CD8-positive, alpha-beta memory T cell (primary cell): ENCODE results near the gene TNFSF13B. TPM values are rescaled to one million over a fixed set of nuclear protein-coding genes. Genes with fewer than 3 reads are reported as not detected.

ENCODE experiments used
- CTCF ChIA-PET: fragments of 350-600 bp; sonication (Branson Sonifier 250); formaldehyde crosslinking; loops from one replicate; lab custom pipeline; 2021; ENCODE audit warnings: antibody characterized with exemption; lab: Charles Lee
- POLR2A ChIA-PET: fragments of 350-600 bp; sonication (Branson Sonifier 250); formaldehyde crosslinking; loops from one replicate; lab custom pipeline; 2021; ENCODE audit warnings: antibody characterized with exemption; lab: Charles Lee
- DNase-seq, 5 donors: peaks; one replicate each; pipeline versions ENCODE4 v3.0.0 to v3.0.0-alpha.2; 2020 to 2022; ENCODE audit warnings: mixed read lengths in 1 of 5
- H3K27ac ChIP-seq: one replicate; pipeline ENCODE4 v1.7.0; 2013; ENCODE audit warnings: low read depth, mild to moderate bottlenecking, low read length, moderate library complexity
- H3K27me3 ChIP-seq: 2 replicates; pipeline ENCODE4 v1.7.0; 2013; ENCODE audit warnings: low read length, mild to moderate bottlenecking; ENCODE audit not compliant: insufficient read depth, poor library complexity, severe bottlenecking
- H3K36me3 ChIP-seq: 2 replicates; pipeline ENCODE4 v1.7.0; 2013; ENCODE audit warnings: mild to moderate bottlenecking, low read length, moderate library complexity; ENCODE audit not compliant: insufficient read depth
- H3K4me1 ChIP-seq: 2 replicates; pipeline ENCODE4 v1.7.0; 2013; ENCODE audit warnings: mild to moderate bottlenecking, low read length, moderate library complexity; ENCODE audit not compliant: insufficient read depth
- H3K4me3 ChIP-seq: 2 replicates; pipeline ENCODE4 v1.7.0; 2013; ENCODE audit warnings: mild to moderate bottlenecking, low read length
- H3K9me3 ChIP-seq: 2 replicates; pipeline ENCODE4 v1.7.0; 2013; ENCODE audit warnings: mild to moderate bottlenecking, low read length
- H3K27ac Mint-ChIP-seq, 8 donors: one replicate each; pipeline ENCODE4 v1.8.0; 2020 to 2021; ENCODE audit warnings: mixed read lengths in 8 of 8, mild to moderate bottlenecking in 6 of 8, inconsistent platforms in 3 of 8, moderate library complexity in 3 of 8
- H3K27me3 Mint-ChIP-seq, 2 donors: one replicate each; pipeline ENCODE4 v1.8.0; 2020 to 2021; ENCODE audit warnings: mixed read lengths in 2 of 2, mild to moderate bottlenecking in 1 of 2, moderate library complexity in 1 of 2
- H3K36me3 Mint-ChIP-seq, 3 donors: one replicate each; pipeline ENCODE4 v1.8.0; 2020 to 2021; ENCODE audit warnings: mixed read lengths in 3 of 3, inconsistent platforms in 1 of 3, mild to moderate bottlenecking in 1 of 3
- H3K4me1 Mint-ChIP-seq, 3 donors: one replicate each; pipeline ENCODE4 v1.8.0; 2020 to 2021; ENCODE audit warnings: mixed read lengths in 3 of 3, inconsistent platforms in 1 of 3, mild to moderate bottlenecking in 1 of 3
- H3K4me3 Mint-ChIP-seq, 7 donors: one replicate each; pipeline ENCODE4 v1.8.0; 2020 to 2021; ENCODE audit warnings: mixed read lengths in 7 of 7, mild to moderate bottlenecking in 6 of 7, moderate library complexity in 4 of 7, inconsistent platforms in 2 of 7
- H3K9me3 Mint-ChIP-seq, 5 donors: one replicate each; pipeline ENCODE4 v1.8.0; 2020 to 2022; ENCODE audit warnings: mixed read lengths in 5 of 5, mild to moderate bottlenecking in 3 of 5, moderate library complexity in 2 of 5, inconsistent platforms in 1 of 5
- polyA plus RNA-seq: library from polyadenylated mRNA; unstranded; fragments of 300-500 nt; fragmentation: Illumina TruSeq; gene quantifications from one replicate; pipeline ENCODE4 v1.2.3, GENCODE V29; 2021
- total RNA-seq, 2 experiments: library from RNA; stranded (reverse); gene quantifications; one replicate each; pipeline ENCODE4 v1.2.3, GENCODE V29; 2021

Gene TNFSF13B
- total and polyA plus RNA-seq, 3 experiments from 2014 or later = 1.2 to 10.7 (median 1.3) TPM

DNA sequence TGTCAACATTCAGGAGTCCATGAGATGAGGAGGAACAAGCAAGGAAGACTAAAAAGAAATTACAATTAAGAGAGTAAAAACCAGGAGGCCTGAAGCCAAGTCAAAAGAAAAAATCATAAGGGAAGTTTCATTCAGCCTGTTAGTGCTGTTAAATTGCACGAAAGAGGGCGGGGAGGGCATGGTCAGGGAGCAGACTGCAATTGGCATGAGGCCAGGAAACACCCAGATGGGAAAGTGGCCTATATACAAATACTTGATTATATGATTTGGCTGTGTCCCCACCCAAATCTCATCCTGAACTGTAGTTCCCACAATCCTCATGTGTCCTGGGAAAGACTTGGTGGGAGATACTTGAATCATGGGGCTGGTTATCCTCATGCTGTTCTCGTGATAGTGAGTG lies 43.9 kb downstream of the TNFSF13B start:
- peaks cover 0 to 4% (median 0%) of the 10 kb centered on the region in 3 donors for H3K36me3 Mint-ChIP-seq
- Histone ChIP-seq H3K9me3 (no peaks in the 10 kb centered on the region), H3K36me3 (no peaks in the 10 kb centered on the region), H3K27ac (no peak overlapping the region), H3K4me3 (no peak overlapping the region), H3K4me1 (no peaks in the 10 kb centered on the region), H3K27me3 (no peaks in the 10 kb centered on the region)
- ChIA-PET CTCF (no interaction called here), POLR2A (no interaction called here)
- H3K9me3 Mint-ChIP-seq = peaks cover 0 to 5% (median 0%) of the 10 kb centered on the region in 5 donors
- no peak overlapping the region for H3K27ac Mint-ChIP-seq
- peaks cover 0 to 3% (median 0%) of the 10 kb centered on the region in 3 donors for H3K4me1 Mint-ChIP-seq
- no peak for DNase-seq
- H3K27me3 Mint-ChIP-seq = no peaks in the 10 kb centered on the region
- no peak overlapping the region for H3K4me3 Mint-ChIP-seq

DNA sequence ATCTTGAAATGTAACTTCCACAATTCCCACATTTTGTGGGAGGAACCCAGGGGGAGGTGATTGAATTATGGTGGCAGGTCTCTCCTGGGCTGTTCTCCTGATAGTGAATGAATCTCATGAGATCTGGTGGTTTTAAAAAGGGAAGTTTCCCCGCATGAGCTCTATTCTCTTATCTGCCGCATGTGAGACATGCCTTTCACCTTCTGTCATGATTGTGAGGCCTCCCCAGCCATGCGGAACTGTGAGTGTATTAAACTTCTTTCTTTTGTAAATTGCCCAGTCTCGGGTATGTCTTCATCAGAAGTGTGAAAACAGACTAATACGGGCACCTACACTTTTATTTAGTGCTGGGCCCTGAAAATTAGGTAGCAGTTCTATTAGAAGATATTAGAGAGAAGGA lies 45.8 kb downstream of the TNFSF13B start:
- H3K36me3 Mint-ChIP-seq = no peaks in the 10 kb centered on the region
- POLR2A ChIA-PET = no interaction called here
- no peak overlapping the region for H3K27ac Mint-ChIP-seq
- Histone ChIP-seq H3K4me1 (no peaks in the 10 kb centered on the region), H3K27ac (no peak overlapping the region), H3K36me3 (no peaks in the 10 kb centered on the region), H3K27me3 (no peaks in the 10 kb centered on the region), H3K9me3 (no peaks in the 10 kb centered on the region), H3K4me3 (no peak overlapping the region)
- H3K9me3 Mint-ChIP-seq = peaks cover 0 to 2% (median 0%) of the 10 kb centered on the region in 5 donors
- CTCF ChIA-PET = no interaction called here
- H3K4me1 Mint-ChIP-seq = peaks cover 0 to 3% (median 0%) of the 10 kb centered on the region in 3 donors
- no peak overlapping the region for H3K4me3 Mint-ChIP-seq
- DNase-seq = no peak
- peaks cover 0 to 4% of the 10 kb centered on the region in 2 donors for H3K27me3 Mint-ChIP-seq

DNA sequence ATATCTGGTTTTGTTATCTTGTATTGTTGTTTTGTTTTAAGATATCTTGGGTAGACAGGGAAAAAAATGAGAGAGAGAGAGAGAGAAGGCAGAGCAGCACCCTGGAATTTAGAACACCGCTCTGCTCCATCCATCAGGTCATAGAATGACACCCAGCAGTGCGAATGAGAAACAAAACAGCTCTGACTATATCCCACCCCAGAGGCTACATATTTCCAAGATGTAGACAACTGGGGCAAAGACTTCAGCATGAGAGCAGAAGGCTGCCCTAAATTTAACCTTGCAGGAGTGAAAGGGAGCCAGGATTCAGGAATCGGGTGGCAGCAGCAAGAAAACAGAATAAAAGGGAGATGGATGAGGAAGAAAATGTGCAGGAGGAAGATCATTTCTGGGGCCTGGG lies 46.5 kb downstream of the TNFSF13B start:
- Histone ChIP-seq H3K9me3 (no peaks in the 10 kb centered on the region), H3K4me3 (no peak overlapping the region), H3K36me3 (no peaks in the 10 kb centered on the region), H3K27ac (no peak overlapping the region), H3K27me3 (no peaks in the 10 kb centered on the region), H3K4me1 (no peaks in the 10 kb centered on the region)
- ChIA-PET POLR2A (no interaction called here), CTCF (no interaction called here)
- Mint-ChIP-seq H3K27ac (no peak overlapping the region), H3K4me3 (no peak overlapping the region), H3K9me3 (peaks cover 0 to 2% (median 0%) of the 10 kb centered on the region in 5 donors), H3K4me1 (peaks cover 0 to 3% (median 0%) of the 10 kb centered on the region in 3 donors), H3K36me3 (no peaks in the 10 kb centered on the region), H3K27me3 (peaks cover 0 to 4% of the 10 kb centered on the region in 2 donors)
- DNase-seq = no peak

DNA sequence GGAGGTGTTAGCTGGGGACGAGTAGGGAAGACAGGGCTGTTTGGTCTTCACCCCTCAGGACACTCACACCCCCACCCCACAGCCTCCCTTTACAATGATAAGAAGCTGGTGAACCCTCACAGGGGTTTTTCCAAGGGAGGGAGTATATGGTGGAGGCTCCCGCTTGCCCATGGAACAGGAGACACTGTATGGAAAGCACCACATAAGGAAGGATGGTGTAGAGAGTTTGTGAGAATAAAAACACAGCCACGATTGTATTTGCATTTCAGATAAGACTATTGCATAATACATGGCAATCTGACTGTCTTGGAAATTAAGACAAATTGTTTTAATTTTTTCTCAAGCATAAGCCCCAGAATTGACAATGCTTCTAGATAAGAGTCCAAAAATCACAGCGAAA lies 46.9 kb downstream of the TNFSF13B start:
- Histone ChIP-seq H3K4me3 (no peak overlapping the region), H3K27ac (no peak overlapping the region), H3K27me3 (no peaks in the 10 kb centered on the region), H3K4me1 (no peaks in the 10 kb centered on the region), H3K36me3 (no peaks in the 10 kb centered on the region), H3K9me3 (no peaks in the 10 kb centered on the region)
- Mint-ChIP-seq H3K27ac (no peak overlapping the region), H3K9me3 (peaks cover 0 to 2% (median 0%) of the 10 kb centered on the region in 5 donors), H3K4me3 (no peak overlapping the region), H3K36me3 (no peaks in the 10 kb centered on the region), H3K27me3 (peaks cover 0 to 4% of the 10 kb centered on the region in 2 donors), H3K4me1 (peaks cover 0 to 3% (median 0%) of the 10 kb centered on the region in 3 donors)
- no peak for DNase-seq
- ChIA-PET CTCF (no interaction called here), POLR2A (no interaction called here)

DNA sequence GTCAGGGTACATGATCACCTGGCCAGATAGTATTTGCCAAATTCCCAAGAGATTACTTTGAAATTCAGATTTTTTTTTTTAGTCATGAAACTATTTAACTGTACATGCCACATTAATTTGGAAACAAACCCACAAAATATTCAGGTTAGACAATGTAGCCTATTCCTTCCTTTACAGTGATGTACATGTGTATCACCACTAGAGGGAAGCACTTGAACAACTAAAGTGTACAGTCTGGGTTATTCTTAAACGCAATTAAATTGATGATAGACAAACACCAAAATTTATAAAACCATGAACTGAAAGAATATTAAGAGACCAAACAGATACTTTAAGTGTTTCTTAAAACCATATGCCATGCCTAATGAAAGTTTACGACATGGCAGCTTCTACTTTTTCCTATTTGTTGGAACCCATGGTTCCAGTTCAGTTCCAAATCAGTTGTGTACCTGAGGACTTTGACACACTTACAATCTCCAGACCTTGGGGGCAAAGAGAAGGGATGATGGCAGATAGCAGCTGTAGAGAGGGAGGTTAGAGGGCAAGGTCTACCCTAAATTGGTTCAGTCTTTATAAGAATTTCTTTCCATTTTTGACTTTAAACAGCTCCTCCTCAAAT lies 52.8 kb downstream of the TNFSF13B start:
- Histone ChIP-seq H3K27me3 (no peaks in the 10 kb centered on the region), H3K36me3 (no peaks in the 10 kb centered on the region), H3K4me1 (peaks cover 5% of the 10 kb centered on the region), H3K9me3 (no peaks in the 10 kb centered on the region), H3K4me3 (no peak overlapping the region), H3K27ac (no peak overlapping the region)
- Mint-ChIP-seq H3K27me3 (peaks cover 0 to 18% of the 10 kb centered on the region in 2 donors), H3K27ac (no peak overlapping the region), H3K4me3 (no peak overlapping the region), H3K4me1 (peaks cover 2 to 24% (median 11%) of the 10 kb centered on the region in 3 donors), H3K36me3 (no peaks in the 10 kb centered on the region), H3K9me3 (peaks cover 0 to 2% (median 0%) of the 10 kb centered on the region in 5 donors)
- POLR2A ChIA-PET = no interaction called here
- peak in 2 of 5 donors; percentile 17 to 22 for DNase-seq
- CTCF ChIA-PET = interaction anchor here (1.0 to 1.9 kb wide), 5 partner anchors 13 to 573 kb away, joined by 3 to 7 read pairs (median 4); no protein-coding TSS in a partner anchor

DNA sequence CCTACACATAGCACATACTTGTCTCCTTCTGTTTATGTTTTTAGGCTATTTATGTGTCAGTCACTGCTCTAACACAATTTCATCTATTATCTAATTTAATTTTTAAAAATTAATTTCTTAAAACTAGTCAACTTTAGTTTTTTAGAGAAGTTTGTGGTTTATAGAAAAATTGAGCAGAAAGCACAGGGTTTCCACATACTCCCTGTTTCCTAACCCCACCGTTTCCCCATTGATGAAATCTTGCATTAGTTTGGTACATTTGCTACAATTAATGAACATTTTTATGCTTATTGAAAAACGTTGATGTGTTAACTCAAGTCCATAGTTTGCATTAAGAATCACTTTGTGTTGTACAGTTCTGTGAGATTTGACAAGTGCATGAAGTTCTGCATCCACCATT lies 53.5 kb downstream of the TNFSF13B start:
- Histone ChIP-seq H3K36me3 (no peaks in the 10 kb centered on the region), H3K9me3 (no peaks in the 10 kb centered on the region), H3K4me1 (peaks cover 5% of the 10 kb centered on the region), H3K27me3 (no peaks in the 10 kb centered on the region), H3K27ac (no peak overlapping the region), H3K4me3 (no peak overlapping the region)
- no peak overlapping the region for H3K27ac Mint-ChIP-seq
- H3K36me3 Mint-ChIP-seq = no peaks in the 10 kb centered on the region
- DNase-seq = no peak
- H3K4me3 Mint-ChIP-seq = no peak overlapping the region
- H3K4me1 Mint-ChIP-seq = peaks cover 2 to 24% (median 11%) of the 10 kb centered on the region in 3 donors
- no peaks in the 10 kb centered on the region for H3K9me3 Mint-ChIP-seq
- H3K27me3 Mint-ChIP-seq = peaks cover 0 to 24% of the 10 kb centered on the region in 2 donors
- ChIA-PET CTCF (interaction anchor here (1.0 to 1.9 kb wide), 5 partner anchors 12 to 572 kb away, joined by 3 to 7 read pairs (median 4); no protein-coding TSS in a partner anchor), POLR2A (no interaction called here)

DNA sequence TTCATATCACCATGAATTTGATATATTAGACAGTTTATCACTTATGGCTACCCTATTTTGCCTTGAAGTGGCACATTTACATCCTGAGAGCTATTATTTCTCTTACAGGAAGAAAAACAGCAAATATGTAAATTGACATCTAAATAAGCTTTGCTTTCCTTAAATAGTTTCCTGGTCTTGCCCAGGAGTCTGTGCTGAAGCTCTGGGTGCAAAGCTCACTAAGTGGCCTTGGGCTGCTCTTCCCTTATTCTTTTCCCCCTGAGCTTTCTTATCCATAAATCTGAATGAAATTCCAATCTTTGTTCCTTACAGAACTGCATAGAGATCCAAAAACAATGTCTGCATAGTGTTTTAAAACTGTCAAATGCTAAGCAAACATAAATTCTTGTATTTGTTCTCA lies 56.3 kb downstream of the TNFSF13B start:
- Histone ChIP-seq H3K4me1 (peaks cover 5% of the 10 kb centered on the region), H3K27ac (no peak overlapping the region), H3K27me3 (no peaks in the 10 kb centered on the region), H3K4me3 (no peak overlapping the region), H3K36me3 (no peaks in the 10 kb centered on the region), H3K9me3 (no peaks in the 10 kb centered on the region)
- peaks cover 0 to 29% of the 10 kb centered on the region in 2 donors for H3K27me3 Mint-ChIP-seq
- peaks cover 2 to 24% (median 11%) of the 10 kb centered on the region in 3 donors for H3K4me1 Mint-ChIP-seq
- CTCF ChIA-PET = interaction anchor here (1.3 to 2.2 kb wide), 2 partner anchors 182 to 569 kb away, joined by 6 to 8 read pairs; no protein-coding TSS in a partner anchor
- H3K4me3 Mint-ChIP-seq = peak overlapping the region in 1 of 7 donors; percentile 41
- no peaks in the 10 kb centered on the region for H3K9me3 Mint-ChIP-seq
- no peak for DNase-seq
- POLR2A ChIA-PET = no interaction called here
- no peaks in the 10 kb centered on the region for H3K36me3 Mint-ChIP-seq
- H3K27ac Mint-ChIP-seq = peak overlapping the region in 1 of 8 donors; percentile 66

DNA sequence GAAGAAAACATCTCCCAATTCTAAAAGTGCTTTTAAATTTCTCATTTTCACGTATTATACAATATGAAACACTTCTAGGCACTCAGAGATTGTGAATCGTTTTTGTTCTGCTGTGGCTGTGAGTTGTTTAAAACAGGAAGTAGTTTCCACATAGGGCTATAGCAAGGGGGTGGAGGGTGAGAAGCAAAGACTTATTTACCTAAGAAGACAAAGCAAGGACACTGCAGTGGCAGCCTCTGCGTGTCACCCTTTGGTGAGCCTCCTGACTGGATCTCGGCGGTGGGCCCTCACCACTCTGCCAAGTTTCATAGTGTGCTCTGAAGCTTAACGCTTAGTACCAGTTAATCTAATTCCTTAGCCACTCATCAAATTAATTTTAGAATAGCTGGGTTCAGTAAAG lies 56.8 kb downstream of the TNFSF13B start:
- POLR2A ChIA-PET = no interaction called here
- no peaks in the 10 kb centered on the region for H3K9me3 ChIP-seq
- Mint-ChIP-seq H3K36me3 (no peaks in the 10 kb centered on the region), H3K4me1 (peaks cover 2 to 24% (median 11%) of the 10 kb centered on the region in 3 donors), H3K9me3 (no peaks in the 10 kb centered on the region), H3K4me3 (peak overlapping the region in 1 of 7 donors; percentile 1), H3K27ac (peak overlapping the region in 1 of 8 donors; percentile 43), H3K27me3 (peaks cover 0 to 29% of the 10 kb centered on the region in 2 donors)
- DNase-seq = no peak
- CTCF ChIA-PET = interaction anchor here (1.3 to 2.2 kb wide), 2 partner anchors 182 to 569 kb away, joined by 6 to 8 read pairs; no protein-coding TSS in a partner anchor
- no peaks in the 10 kb centered on the region for H3K27me3 ChIP-seq
- H3K4me1 ChIP-seq = peaks cover 5% of the 10 kb centered on the region
- no peak overlapping the region for H3K27ac ChIP-seq
- H3K36me3 ChIP-seq = no peaks in the 10 kb centered on the region
- no peak overlapping the region for H3K4me3 ChIP-seq
